ENCODE data around the gene ADAMTSL2. TPM values are rescaled to one million over a fixed set of nuclear protein-coding genes. Genes with fewer than 3 reads are reported as not detected.
A peak's percentile ranks its signal among the peaks of the same experiment; 100 is the strongest.

The ADAMTSL2 gene
- total and polyA plus RNA-seq, 10 donors = 1.6 to 11.7 (median 4.3) TPM

GRCh38 chr9:133608889-133609288 is 74.4 kb downstream of the ADAMTSL2 start:
- TF ChIP-seq CTCF (IDR thresholded peaks at IDR 0.05 in 8 of 11, conservative IDR thresholded peaks at IDR 0.05 in 3 of 11) = no peak
- no peak for TF ChIP-seq POLR2AphosphoS5 (IDR thresholded peaks at IDR 0.05)
- TF ChIP-seq POLR2A (IDR thresholded peaks at IDR 0.05) = no peak
- Histone ChIP-seq H3K4me1 (peaks cover 0 to 6% (median 0%) of the 10 kb centered on the region in 6 donors), H3K4me3 (peak overlapping the region in 1 of 8 donors; percentile 24), H3K27me3 (replicated peaks in 1 of 7) (peaks cover 0 to 99% (median 45%) of the 10 kb centered on the region in 7 donors), H3K36me3 (no peaks in the 10 kb centered on the region), H3K27ac (no peak overlapping the region), H3K9me3 (no peaks in the 10 kb centered on the region)
- WGBS, 5 donors = 15 to 40% (median 18%) methylated on average over 4 to 41 of the region's 41 CpGs
- no peak for DNase-seq
- intact Hi-C loops (cut with DNase I; ENCODE audit: low total_unique reads) = no loop called here

GRCh38 chr9:133609311-133610098 is 75.0 kb downstream of the ADAMTSL2 start, which contains the start of gene FAM163B:
TSS of gene FAM163B (minus strand) at chr9:133609389. CDS start at chr9:133580223, 29,166 bp downstream.
- Histone ChIP-seq H3K36me3 (no peaks in the 10 kb centered on the region), H3K27ac (no peak within 1 kb of the TSS), H3K27me3 (replicated peaks in 1 of 7) (peaks cover 0 to 99% (median 46%) of the 10 kb centered on the region in 7 donors), H3K9me3 (no peaks in the 10 kb centered on the region), H3K4me3 (peak within 1 kb of the TSS in 1 of 8 donors; percentile 24), H3K4me1 (peaks cover 0 to 1% (median 0%) of the 10 kb centered on the region in 6 donors)
- WGBS, 5 donors = 13 to 43% (median 18%) methylated on average over 13 to 61 of the region's 61 CpGs
- peak; percentile 71 for DNase-seq
- TF ChIP-seq POLR2A (IDR thresholded peaks at IDR 0.05) = no peak
- no peak for TF ChIP-seq CTCF (IDR thresholded peaks at IDR 0.05 in 8 of 11, conservative IDR thresholded peaks at IDR 0.05 in 3 of 11)
- TF ChIP-seq POLR2AphosphoS5 (IDR thresholded peaks at IDR 0.05) = no peak
- intact Hi-C loops (cut with DNase I; ENCODE audit: low total_unique reads) = no loop called here

DNA sequence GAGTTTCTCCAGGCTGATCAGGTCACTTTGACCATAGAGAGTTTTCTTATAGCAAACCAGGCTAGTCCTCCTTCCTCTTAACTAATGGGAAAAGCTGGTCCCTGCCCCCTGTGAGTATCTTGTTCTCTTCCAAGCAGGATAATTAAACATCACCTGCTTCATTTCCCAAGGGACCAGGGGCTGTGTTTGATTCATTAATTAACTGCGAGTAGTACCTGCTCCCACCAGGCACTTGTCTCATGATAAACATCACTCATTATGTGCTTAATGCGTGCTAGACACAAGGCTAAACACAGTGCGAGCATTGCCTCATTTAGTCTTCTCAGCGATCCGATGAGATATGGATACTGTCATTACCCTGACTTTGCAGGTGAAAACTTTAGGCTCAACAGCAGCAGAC is 76.3 kb downstream of the ADAMTSL2 start:
- intact Hi-C loops (cut with DNase I; ENCODE audit: low total_unique reads) = no loop called here
- H3K9me3 ChIP-seq = no peaks in the 10 kb centered on the region
- no peak overlapping the region for H3K4me3 ChIP-seq
- H3K27me3 ChIP-seq (replicated peaks in 1 of 7) = peaks cover 0 to 99% (median 50%) of the 10 kb centered on the region in 7 donors
- no peak for DNase-seq
- H3K4me1 ChIP-seq = no peaks in the 10 kb centered on the region
- H3K36me3 ChIP-seq = no peaks in the 10 kb centered on the region
- TF ChIP-seq POLR2A (IDR thresholded peaks at IDR 0.05) = no peak
- no peak for TF ChIP-seq POLR2AphosphoS5 (IDR thresholded peaks at IDR 0.05)
- WGBS, 5 donors = 81 to 90% (median 89%) methylated on average over 5 of the region's 5 CpGs
- H3K27ac ChIP-seq = no peak overlapping the region

DNA sequence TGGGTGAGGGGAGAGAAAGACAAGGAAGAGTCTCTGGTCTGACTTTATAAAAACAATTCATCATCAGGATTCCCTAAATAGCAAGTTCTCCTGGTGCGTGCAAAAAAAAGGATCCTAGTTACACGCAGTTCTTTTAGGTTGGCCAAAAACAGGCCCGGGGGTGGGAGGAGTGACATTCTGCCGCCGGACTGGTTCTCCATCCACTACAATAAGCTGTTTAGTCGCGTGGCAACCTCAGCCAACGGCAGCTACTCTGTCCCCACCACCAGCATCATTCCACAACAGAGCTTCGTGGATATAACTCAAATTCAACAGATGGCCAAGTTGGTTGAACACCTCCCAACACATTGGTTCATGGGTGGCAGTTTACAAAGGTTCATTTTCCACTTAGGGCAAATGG is 77.5 kb downstream of the ADAMTSL2 start:
- intact Hi-C loops (cut with DNase I; ENCODE audit: low total_unique reads) = no loop called here

More for the DNA sequence above, 77.5 kb downstream of the ADAMTSL2 start:
- H3K27me3 ChIP-seq (replicated peaks in 1 of 7) = peaks cover 0 to 99% (median 44%) of the 10 kb centered on the region in 7 donors
- no peaks in the 10 kb centered on the region for H3K36me3 ChIP-seq
- 81 to 85% (median 82%) methylated on average over 9 of the region's 9 CpGs for WGBS, 5 donors
- no peaks in the 10 kb centered on the region for H3K4me1 ChIP-seq
- no peak for TF ChIP-seq POLR2A (IDR thresholded peaks at IDR 0.05)
- no peak for TF ChIP-seq CTCF (IDR thresholded peaks at IDR 0.05 in 8 of 11, conservative IDR thresholded peaks at IDR 0.05 in 3 of 11)
- no peak for TF ChIP-seq POLR2AphosphoS5 (IDR thresholded peaks at IDR 0.05)
- no peaks in the 10 kb centered on the region for H3K9me3 ChIP-seq
- no peak overlapping the region for H3K4me3 ChIP-seq
- H3K27ac ChIP-seq = no peak overlapping the region
- DNase-seq = no peak

Measured in spleen (tissue), 11 donors.